Progenitor cell of endocrine pancreas (in vitro differentiated cells): ENCODE results near the gene RNPEPL1. TPM values are rescaled to one million over a fixed set of nuclear protein-coding genes. Genes with fewer than 3 reads are reported as not detected.

ENCODE experiments used
- DNase-seq: peaks from one replicate; pipeline ENCODE4 v3.0.0; 2021; ENCODE audit warnings: low spot score; ENCODE audit not compliant: unreplicated experiment
- H3K27ac Mint-ChIP-seq: 2 replicates; pipeline ENCODE4 v1.8.0; 2021; ENCODE audit warnings: mild to moderate bottlenecking, moderate library complexity, mixed read lengths
- H3K27me3 Mint-ChIP-seq: 2 replicates; pipeline ENCODE4 v1.8.0; 2021; ENCODE audit warnings: mixed read lengths
- H3K36me3 Mint-ChIP-seq: 2 replicates; pipeline ENCODE4 v1.8.0; 2022; ENCODE audit warnings: mixed read lengths; ENCODE audit not compliant: insufficient read depth
- H3K4me1 Mint-ChIP-seq: 2 replicates; pipeline ENCODE4 v1.8.0; 2021; ENCODE audit warnings: low read depth, mixed read lengths
- H3K4me3 Mint-ChIP-seq: 2 replicates; pipeline ENCODE4 v1.8.0; 2021; ENCODE audit warnings: low read depth, mild to moderate bottlenecking, moderate library complexity, mixed read lengths
- H3K9me3 Mint-ChIP-seq: 2 replicates; pipeline ENCODE4 v1.8.0; 2021; ENCODE audit warnings: low read depth, mixed read lengths
- CTCF ChIP-seq: fragments of 200-600 bp; sonication (generic); IDR thresholded peaks from one replicate; pipeline ENCODE4 v1.5.0; 2021; ENCODE audit warnings: antibody characterized with exemption, mild to moderate bottlenecking; ENCODE audit not compliant: unreplicated experiment
- total RNA-seq: library from RNA; stranded (reverse); gene quantifications from 2 replicates; pipeline ENCODE4 v1.2.1, GENCODE V29; 2021

Gene RNPEPL1
- total RNA-seq, 1 donor from 2014 or later, result 52.2 TPM

GRCh38 chr2:240628808-240629618 is 60.7 kb downstream of the RNPEPL1 start:
- H3K27me3 Mint-ChIP-seq, result no peaks in the 10 kb centered on the region
- H3K36me3 Mint-ChIP-seq, result peaks cover 2% of the 10 kb centered on the region
- no peak for DNase-seq
- H3K27ac Mint-ChIP-seq, result no peak overlapping the region
- H3K4me3 Mint-ChIP-seq, result no peak overlapping the region
- no peaks in the 10 kb centered on the region for H3K4me1 Mint-ChIP-seq
- no peak for TF ChIP-seq CTCF
- H3K9me3 Mint-ChIP-seq, result peaks cover 9% of the 10 kb centered on the region

GRCh38 chr2:240629619-240629967 is 61.3 kb downstream of the RNPEPL1 start:
- Mint-ChIP-seq H3K4me3 (no peak overlapping the region), H3K4me1 (no peaks in the 10 kb centered on the region), H3K27ac (no peak overlapping the region), H3K36me3 (peaks cover 2% of the 10 kb centered on the region), H3K9me3 (peaks cover 15% of the 10 kb centered on the region), H3K27me3 (no peaks in the 10 kb centered on the region)
- TF ChIP-seq CTCF, result no peak
- DNase-seq, result no peak

DNA sequence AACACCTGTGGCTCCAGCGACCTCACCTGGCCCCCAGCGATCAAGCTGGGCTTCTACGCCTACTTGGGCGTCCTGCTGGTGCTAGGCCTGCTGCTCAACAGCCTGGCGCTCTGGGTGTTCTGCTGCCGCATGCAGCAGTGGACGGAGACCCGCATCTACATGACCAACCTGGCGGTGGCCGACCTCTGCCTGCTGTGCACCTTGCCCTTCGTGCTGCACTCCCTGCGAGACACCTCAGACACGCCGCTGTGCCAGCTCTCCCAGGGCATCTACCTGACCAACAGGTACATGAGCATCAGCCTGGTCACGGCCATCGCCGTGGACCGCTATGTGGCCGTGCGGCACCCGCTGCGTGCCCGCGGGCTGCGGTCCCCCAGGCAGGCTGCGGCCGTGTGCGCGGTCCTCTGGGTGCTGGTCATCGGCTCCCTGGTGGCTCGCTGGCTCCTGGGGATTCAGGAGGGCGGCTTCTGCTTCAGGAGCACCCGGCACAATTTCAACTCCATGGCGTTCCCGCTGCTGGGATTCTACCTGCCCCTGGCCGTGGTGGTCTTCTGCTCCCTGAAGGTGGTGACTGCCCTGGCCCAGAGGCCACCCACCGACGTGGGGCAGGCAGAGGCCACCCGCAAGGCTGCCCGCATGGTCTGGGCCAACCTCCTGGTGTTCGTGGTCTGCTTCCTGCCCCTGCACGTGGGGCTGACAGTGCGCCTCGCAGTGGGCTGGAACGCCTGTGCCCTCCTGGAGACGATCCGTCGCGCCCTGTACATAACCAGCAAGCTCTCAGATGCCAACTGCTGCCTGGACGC is 61.9 kb downstream of the RNPEPL1 start:
- H3K9me3 Mint-ChIP-seq, result peaks cover 20% of the 10 kb centered on the region
- no peak for DNase-seq
- no peaks in the 10 kb centered on the region for H3K4me1 Mint-ChIP-seq
- TF ChIP-seq CTCF, result no peak
- no peak overlapping the region for H3K27ac Mint-ChIP-seq
- H3K36me3 Mint-ChIP-seq, result peaks cover 2% of the 10 kb centered on the region
- no peaks in the 10 kb centered on the region for H3K27me3 Mint-ChIP-seq
- no peak overlapping the region for H3K4me3 Mint-ChIP-seq

Other genes starting within 250 kb of the RNPEPL1 start
- 88.5 and 91.4 TPM in 2 replicates for gene GPC1, start 132.8 kb upstream of the RNPEPL1 start, total RNA-seq
- gene ANKMY1, start 10.5 kb upstream of the RNPEPL1 start, total RNA-seq, result 29.0 and 29.2 TPM in 2 replicates
- gene DUSP28, start 8.1 kb upstream of the RNPEPL1 start, total RNA-seq, result 4.9 and 6.4 TPM in 2 replicates
- 65.5 and 67.2 TPM in 2 replicates for gene CAPN10, start 18.2 kb downstream of the RNPEPL1 start, total RNA-seq
- 5.8 and 6.5 TPM in 2 replicates for gene GPR35, start 57.0 kb downstream of the RNPEPL1 start, total RNA-seq
- not detected in 2 replicates for gene AQP12B, start 114.4 kb downstream of the RNPEPL1 start, total RNA-seq
- not detected in 2 replicates for gene AQP12A, start 123.4 kb downstream of the RNPEPL1 start, total RNA-seq